ENCODE measurements around the gene JPH2. TPM values are rescaled to one million over a fixed set of nuclear protein-coding genes. Genes with fewer than 3 reads are reported as not detected.

Gene JPH2
- 3.0 and 6.1 TPM in 2 replicates for total RNA-seq

GRCh38 chr20:44187054-44187771 is at the start of gene JPH2:
JPH2 (minus strand) TSS chr20:44187188; CDS start chr20:44186705, 483 bp downstream.

GRCh38 chr20:44210406-44211176 is 23.6 kb upstream of the JPH2 start, which contains the start of gene OSER1:
OSER1 (minus strand) TSS chr20:44210771; CDS start chr20:44206957, 3,814 bp downstream.

Other genes with a start within 250 kb of the JPH2 start
- 52.9 and 67.6 TPM in 2 replicates for gene OSER1, start 23.6 kb upstream of the JPH2 start, total RNA-seq
- gene GDAP1L1, start 60.1 kb upstream of the JPH2 start, total RNA-seq = not detected in 2 replicates
- gene FITM2, start 124.0 kb upstream of the JPH2 start, total RNA-seq = 8.7 and 9.4 TPM in 2 replicates
- gene R3HDML, start 149.9 kb upstream of the JPH2 start, total RNA-seq = not detected in 2 replicates
- gene HNF4A, start 168.5 kb upstream of the JPH2 start, total RNA-seq = 0.12 TPM in 1 of 2 replicates, not detected in the other

Measured in uterine smooth muscle cell (primary cell).